Lung (tissue), 11 donors: ENCODE measurements around the gene CCR5AS.
"Not testable (repeated sequence)": the region's sequence is repeated elsewhere in the genome, so short reads cannot be mapped to it uniquely, and the experiment has no call there.

Experiments
- ATAC-seq: fragments of 200-7000 bp; cut with Tn5 transposase; one replicate; pipeline ENCODE4 v1.9.1; 2020; ENCODE audit warnings: moderate number of reproducible peaks; ENCODE audit not compliant: insufficient read depth, low FRiP score
- DNase-seq, 3 donors: peaks; one replicate each; pipeline ENCODE4 v3.0.0-alpha.2; 2013 to 2017
- H3K27ac ChIP-seq, 2 donors: one replicate each; pipeline ENCODE4 v1.5.1; 2013; ENCODE audit warnings: mild to moderate bottlenecking in 2 of 2, moderate library complexity in 2 of 2, control low read depth in 1 of 2, inconsistent platforms in 1 of 2, low read depth in 1 of 2, low read length in 1 of 2
- H3K27me3 ChIP-seq, 3 donors: one replicate each; pipeline ENCODE4 v1.5.1; 2013; ENCODE audit warnings: low read length in 2 of 3; ENCODE audit not compliant: control insufficient read depth in 3 of 3, insufficient read depth in 3 of 3
- H3K36me3 ChIP-seq, 4 donors: one replicate each; pipeline ENCODE4 v1.5.1; 2013; ENCODE audit warnings: low read length in 4 of 4, mild to moderate bottlenecking in 1 of 4, moderate library complexity in 1 of 4; ENCODE audit not compliant: control insufficient read depth in 4 of 4, insufficient read depth in 4 of 4
- H3K4me1 ChIP-seq, 5 donors: one replicate each; pipeline ENCODE4 v1.5.1; 2013; ENCODE audit warnings: low read length in 5 of 5, mild to moderate bottlenecking in 2 of 5, moderate library complexity in 1 of 5; ENCODE audit not compliant: control insufficient read depth in 5 of 5, insufficient read depth in 5 of 5
- H3K4me3 ChIP-seq: one replicate; pipeline ENCODE4 v1.5.1; 2013; ENCODE audit warnings: mild to moderate bottlenecking, control low read depth, moderate library complexity
- H3K9ac ChIP-seq, 2 donors: one replicate each; pipeline ENCODE4 v1.5.1; 2013; ENCODE audit warnings: low read length in 2 of 2, control low read depth in 1 of 2; ENCODE audit not compliant: insufficient read depth in 1 of 2
- H3K9me3 ChIP-seq, 4 donors: one replicate each; pipeline ENCODE4 v1.5.1; 2013; ENCODE audit warnings: low read length in 3 of 4, mild to moderate bottlenecking in 1 of 4, moderate library complexity in 1 of 4; ENCODE audit not compliant: control insufficient read depth in 4 of 4, insufficient read depth in 3 of 4
- CTCF ChIP-seq: IDR thresholded peaks from 2 replicates; pipeline ENCODE4 v1.5.1; 2012; ENCODE audit warnings: mild to moderate bottlenecking; ENCODE audit errors: control extremely low read depth, extremely low read depth
- WGBS, 2 donors: extraction: QIAGEN DNeasy Blood & Tissue Kit; methylation state at CpG; one replicate each; pipeline ENCODE4 v1.1.7; 2013; 5-methylcytosine and 5-hydroxymethylcytosine counted together
- donor health status: control.
- donor health status: control.
- donor health status: Bipolar disorder and iron deficiency.
- donor health status: healthy.
- donor health status: DM: yes; HTN: yes; CAD: no.

Gene CCR5AS

DNA sequence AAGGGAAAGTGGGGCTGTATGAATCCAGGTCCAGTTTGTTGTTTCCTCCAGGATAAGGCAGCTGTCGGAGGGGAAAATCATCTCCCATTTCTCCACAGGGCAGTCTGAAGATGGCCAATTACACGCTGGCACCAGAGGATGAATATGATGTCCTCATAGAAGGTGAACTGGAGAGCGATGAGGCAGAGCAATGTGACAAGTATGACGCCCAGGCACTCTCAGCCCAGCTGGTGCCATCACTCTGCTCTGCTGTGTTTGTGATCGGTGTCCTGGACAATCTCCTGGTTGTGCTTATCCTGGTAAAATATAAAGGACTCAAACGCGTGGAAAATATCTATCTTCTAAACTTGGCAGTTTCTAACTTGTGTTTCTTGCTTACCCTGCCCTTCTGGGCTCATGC is 1.1 kb upstream of the CCR5AS start:
- Histone ChIP-seq H3K36me3 (peaks cover 0 to 7% (median 0%) of the 10 kb centered on the region in 4 donors), H3K4me1 (peaks cover 10 to 43% (median 27%) of the 10 kb centered on the region in 5 donors), H3K27ac (peak overlapping the region; percentile 56 to 82), H3K9me3 (no peaks in the 10 kb centered on the region), H3K4me3 (peak overlapping the region; percentile 41), H3K27me3 (no peaks in the 10 kb centered on the region), H3K9ac (no peak overlapping the region)
- DNase-seq = no peak
- 57 to 69% methylated on average over 7 of the region's 7 CpGs for WGBS, 2 donors
- TF ChIP-seq CTCF = no peak
- ATAC-seq = no peak

- DNase-seq = no peak
- no peak for TF ChIP-seq CTCF
- Histone ChIP-seq H3K9ac (no peak overlapping the region), H3K27ac (peak overlapping the region in 1 of 2 donors; percentile 96), H3K4me3 (peak overlapping the region; percentile 6), H3K27me3 (no peaks in the 10 kb centered on the region), H3K9me3 (no peaks in the 10 kb centered on the region), H3K4me1 (peaks cover 4 to 43% (median 22%) of the 10 kb centered on the region in 5 donors), H3K36me3 (peaks cover 0 to 7% (median 0%) of the 10 kb centered on the region in 4 donors)
- 26 to 44% methylated on average over 4 of the region's 4 CpGs for WGBS, 2 donors
- ATAC-seq = no peak
Measured at GRCh38 chr3:46406443-46406787, 451 bp downstream of the CCR5AS start.

DNA sequence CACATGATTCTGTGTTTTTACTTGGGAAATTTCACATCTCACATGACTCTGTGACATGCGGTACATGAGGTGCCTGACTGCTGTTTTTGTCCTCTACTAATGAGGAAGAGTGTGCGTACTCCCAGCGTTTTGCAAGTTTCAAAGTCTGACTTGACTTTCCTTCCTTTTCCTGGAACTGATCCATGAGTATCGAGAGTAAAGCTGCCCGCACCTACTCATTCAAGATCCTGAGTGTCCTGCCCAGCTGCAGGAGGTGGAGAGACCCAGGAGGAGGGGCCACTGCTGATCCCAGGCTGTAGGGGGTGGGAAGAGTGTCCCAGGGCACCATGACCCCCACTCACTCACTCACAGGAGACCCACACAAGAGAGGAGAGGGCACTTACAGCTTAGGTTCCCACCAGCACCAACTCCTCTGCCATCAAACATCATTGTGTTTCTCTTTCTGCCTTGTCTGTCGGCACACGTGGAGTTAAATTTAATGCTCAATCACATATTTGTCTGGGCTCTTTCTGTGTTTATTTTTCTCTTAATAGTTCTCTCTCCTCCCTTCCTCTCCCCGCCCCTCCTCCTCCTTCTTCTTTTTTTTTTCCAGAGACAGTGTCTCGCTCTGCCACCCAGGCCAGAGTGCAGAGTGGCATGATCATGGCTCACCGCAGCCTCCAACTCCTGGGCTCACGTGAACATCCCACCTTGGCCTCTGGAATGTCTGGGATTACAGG is 1.4 kb downstream of the CCR5AS start:
- Histone ChIP-seq H3K27ac (peak overlapping the region in 1 of 2 donors; percentile 90), H3K36me3 (peaks cover 0 to 7% (median 0%) of the 10 kb centered on the region in 4 donors), H3K4me1 (peaks cover 4 to 48% (median 22%) of the 10 kb centered on the region in 5 donors), H3K9ac (peak overlapping the region in 1 of 2 donors; percentile 16), H3K4me3 (no peak overlapping the region), H3K27me3 (no peaks in the 10 kb centered on the region), H3K9me3 (no peaks in the 10 kb centered on the region)
- 18 to 39% methylated on average over 11 of the region's 11 CpGs for WGBS, 2 donors
- ATAC-seq = peak; percentile 55
- no peak for TF ChIP-seq CTCF
- DNase-seq = peak; percentile 30 to 80 (median 58)

GRCh38 chr3:46402902-46403301 is 4.0 kb downstream of the CCR5AS start:
- DNase-seq, H3K9me3 ChIP-seq, H3K36me3 ChIP-seq, H3K27me3 ChIP-seq, H3K9ac ChIP-seq, H3K4me3 ChIP-seq, ATAC-seq, H3K27ac ChIP-seq: not testable (repeated sequence)
- peaks cover 0 to 50% (median 22%) of the 10 kb centered on the region in 5 donors for H3K4me1 ChIP-seq
- WGBS, 2 donors = 98% methylated on average over 4 of the region's 4 CpGs
